Measurements from ENCODE around the gene BCL2L15.

GRCh38 chr1:113886417-113887401 is 672 bp downstream of the BCL2L15 start:
- TF ChIP-seq CTCF (IDR thresholded peaks at IDR 0.05; ENCODE audit: low read depth, low read length, missing input control): no peak
- TF ChIP-seq JUND (IDR thresholded peaks at IDR 0.05): no peak
- TF ChIP-seq YY1 (IDR thresholded peaks at IDR 0.05): no peak

Measured in liver (tissue), 3 donors.